ENCODE data around the gene FSIP2. TPM values are rescaled to one million over a fixed set of nuclear protein-coding genes. Genes with fewer than 3 reads are reported as not detected.

Gene FSIP2
- polyA plus RNA-seq, 3 donors, result not detected

DNA sequence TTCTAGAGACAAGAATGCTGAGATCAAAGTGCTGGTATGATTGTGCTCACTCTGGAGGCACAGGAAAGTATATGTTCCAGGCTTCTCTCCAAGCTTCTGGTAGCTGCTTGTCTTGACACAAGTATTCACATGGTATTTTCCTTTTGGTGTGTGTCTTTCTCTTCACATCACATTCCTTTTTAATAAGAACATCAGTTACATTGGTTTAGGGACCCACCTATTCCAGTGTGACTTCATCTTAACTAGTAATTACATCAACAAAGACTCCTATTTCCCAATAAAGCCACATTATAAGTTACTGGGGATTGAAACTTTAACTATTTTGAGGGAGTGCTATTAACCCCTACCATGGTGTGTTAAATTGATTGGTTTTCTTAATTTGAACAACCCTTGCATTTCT, 119.1 kb downstream of the FSIP2 start:
- Histone ChIP-seq H3K4me2 (replicated peaks; ENCODE audit: extremely low read depth, low read length, poor library complexity, severe bottlenecking) (no peak overlapping the region), H3K4me1 (ENCODE audit: control insufficient read depth in 1 of 2, insufficient read depth in 2 of 2, low read length in 2 of 2) (no peaks in the 10 kb centered on the region), H3K79me2 (ENCODE audit: insufficient read depth, low read length) (no peaks in the 10 kb centered on the region), H3K36me3 (replicated peaks in 1 of 2; ENCODE audit: control insufficient read depth in 1 of 2, insufficient read depth in 2 of 2, low read length in 2 of 2) (no peaks in the 10 kb centered on the region), H3K4me3 (replicated peaks in 1 of 3; ENCODE audit: low read depth in 2 of 3, low read length in 3 of 3) (no peak overlapping the region), H2AFZ (ENCODE audit: insufficient read depth, low read depth, low read length, poor library complexity, severe bottlenecking) (no peak overlapping the region), H3K27ac (ENCODE audit: low read depth in 1 of 2, low read length in 2 of 2) (no peak overlapping the region), H3K27me3 (ENCODE audit: control insufficient read depth in 2 of 2, insufficient read depth in 2 of 2, low read length in 2 of 2) (no peaks in the 10 kb centered on the region), H3K9ac (ENCODE audit: insufficient read depth, low read length, poor library complexity, severe bottlenecking) (no peak overlapping the region), H3K9me3 (replicated peaks in 1 of 2; ENCODE audit: control insufficient read depth in 1 of 2, insufficient read depth in 1 of 2, low read length in 2 of 2) (peaks cover 13 to 19% of the 10 kb centered on the region in 2 donors), H4K20me1 (ENCODE audit: insufficient read depth, low read length) (no peaks in the 10 kb centered on the region)
- Mint-ChIP-seq H3K27me3 (ENCODE audit: low read depth in 3 of 3) (peaks cover 0 to 1% (median 0%) of the 10 kb centered on the region in 3 donors), H3K4me3 (no peak overlapping the region), H3K4me1 (no peaks in the 10 kb centered on the region), H3K9me3 (peaks cover 4 to 14% (median 10%) of the 10 kb centered on the region in 7 donors), H3K36me3 (no peaks in the 10 kb centered on the region), H3K27ac (no peak overlapping the region)
- intact Hi-C loops (cut with micrococcal nuclease), result no loop called here
- TF ChIP-seq, protein P1, sequence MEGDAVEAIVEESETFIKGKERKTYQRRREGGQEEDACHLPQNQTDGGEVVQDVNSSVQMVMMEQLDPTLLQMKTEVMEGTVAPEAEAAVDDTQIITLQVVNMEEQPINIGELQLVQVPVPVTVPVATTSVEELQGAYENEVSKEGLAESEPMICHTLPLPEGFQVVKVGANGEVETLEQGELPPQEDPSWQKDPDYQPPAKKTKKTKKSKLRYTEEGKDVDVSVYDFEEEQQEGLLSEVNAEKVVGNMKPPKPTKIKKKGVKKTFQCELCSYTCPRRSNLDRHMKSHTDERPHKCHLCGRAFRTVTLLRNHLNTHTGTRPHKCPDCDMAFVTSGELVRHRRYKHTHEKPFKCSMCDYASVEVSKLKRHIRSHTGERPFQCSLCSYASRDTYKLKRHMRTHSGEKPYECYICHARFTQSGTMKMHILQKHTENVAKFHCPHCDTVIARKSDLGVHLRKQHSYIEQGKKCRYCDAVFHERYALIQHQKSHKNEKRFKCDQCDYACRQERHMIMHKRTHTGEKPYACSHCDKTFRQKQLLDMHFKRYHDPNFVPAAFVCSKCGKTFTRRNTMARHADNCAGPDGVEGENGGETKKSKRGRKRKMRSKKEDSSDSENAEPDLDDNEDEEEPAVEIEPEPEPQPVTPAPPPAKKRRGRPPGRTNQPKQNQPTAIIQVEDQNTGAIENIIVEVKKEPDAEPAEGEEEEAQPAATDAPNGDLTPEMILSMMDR (IDR thresholded peaks at IDR 0.05), result no peak
- no peak for DNase-seq

DNA sequence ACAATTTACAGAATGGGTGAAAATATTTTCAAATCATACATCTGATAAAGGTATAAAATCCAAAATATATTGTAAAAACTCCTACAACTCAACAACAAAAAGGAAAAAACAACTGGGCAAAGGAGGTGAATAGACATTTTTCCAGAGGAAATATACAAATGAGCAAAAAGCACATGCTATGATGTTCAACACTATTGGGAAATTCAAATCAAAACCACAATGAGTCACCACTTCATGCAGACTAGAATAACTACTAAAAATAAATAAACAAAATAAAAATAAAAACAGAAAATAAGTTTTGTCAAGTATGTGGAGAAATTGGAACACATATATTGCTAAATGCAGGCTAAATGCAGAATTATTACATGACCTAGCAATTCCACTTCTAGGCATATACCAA, 120.9 kb downstream of the FSIP2 start:
- H3K27ac Mint-ChIP-seq, result no peak overlapping the region
- Histone ChIP-seq H3K79me2 (ENCODE audit: insufficient read depth, low read length) (no peaks in the 10 kb centered on the region), H3K9me3 (replicated peaks in 1 of 2; ENCODE audit: control insufficient read depth in 1 of 2, insufficient read depth in 1 of 2, low read length in 2 of 2) (peaks cover 7 to 13% of the 10 kb centered on the region in 2 donors), H3K4me3 (replicated peaks in 1 of 3; ENCODE audit: low read depth in 2 of 3, low read length in 3 of 3) (no peak overlapping the region), H4K20me1 (ENCODE audit: insufficient read depth, low read length) (no peaks in the 10 kb centered on the region), H2AFZ (ENCODE audit: insufficient read depth, low read depth, low read length, poor library complexity, severe bottlenecking) (no peak overlapping the region), H3K9ac (ENCODE audit: insufficient read depth, low read length, poor library complexity, severe bottlenecking) (no peak overlapping the region), H3K27ac (ENCODE audit: low read depth in 1 of 2, low read length in 2 of 2) (no peak overlapping the region), H3K4me2 (replicated peaks; ENCODE audit: extremely low read depth, low read length, poor library complexity, severe bottlenecking) (no peak overlapping the region), H3K36me3 (replicated peaks in 1 of 2; ENCODE audit: control insufficient read depth in 1 of 2, insufficient read depth in 2 of 2, low read length in 2 of 2) (no peaks in the 10 kb centered on the region), H3K27me3 (ENCODE audit: control insufficient read depth in 2 of 2, insufficient read depth in 2 of 2, low read length in 2 of 2) (no peaks in the 10 kb centered on the region), H3K4me1 (ENCODE audit: control insufficient read depth in 1 of 2, insufficient read depth in 2 of 2, low read length in 2 of 2) (no peaks in the 10 kb centered on the region)
- H3K4me3 Mint-ChIP-seq, result no peak overlapping the region
- H3K36me3 Mint-ChIP-seq, result no peaks in the 10 kb centered on the region
- TF ChIP-seq, protein P1 (IDR thresholded peaks at IDR 0.05), result no peak
- H3K4me1 Mint-ChIP-seq, result no peaks in the 10 kb centered on the region
- H3K9me3 Mint-ChIP-seq, result peaks cover 2 to 16% (median 10%) of the 10 kb centered on the region in 7 donors
- intact Hi-C loops (cut with micrococcal nuclease), result no loop called here
- DNase-seq, result no peak
- peaks cover 0 to 1% (median under 1%) of the 10 kb centered on the region in 3 donors for H3K27me3 Mint-ChIP-seq (ENCODE audit: low read depth in 3 of 3)

Measured in CD14-positive monocyte (primary cell).